Mucosa of rectum (tissue), 2 donors: ENCODE data around the gene B3GNT2.

Source experiments
- H3K27ac ChIP-seq, 2 donors: one replicate each; pipeline ENCODE4 v1.7.0; 2013; ENCODE audit warnings: inconsistent platforms in 2 of 2, low read depth in 2 of 2, low read length in 2 of 2
- H3K27me3 ChIP-seq, 2 donors: one replicate each; pipeline ENCODE4 v1.7.0; 2013; ENCODE audit warnings: low read length in 2 of 2; ENCODE audit not compliant: control insufficient read depth in 2 of 2, insufficient read depth in 2 of 2
- H3K36me3 ChIP-seq, 2 donors: one replicate each; pipeline ENCODE4 v1.7.0; 2013; ENCODE audit warnings: low read length in 2 of 2; ENCODE audit not compliant: control insufficient read depth in 2 of 2, insufficient read depth in 2 of 2
- H3K4me1 ChIP-seq, 2 donors: one replicate each; pipeline ENCODE4 v1.7.0; 2013; ENCODE audit warnings: low read length in 2 of 2, mild to moderate bottlenecking in 1 of 2; ENCODE audit not compliant: control insufficient read depth in 2 of 2, insufficient read depth in 2 of 2
- H3K4me3 ChIP-seq, 2 donors: one replicate each; pipeline ENCODE4 v1.7.0; 2013; ENCODE audit warnings: low read length in 2 of 2
- H3K9ac ChIP-seq, 2 donors: one replicate each; pipeline ENCODE4 v1.7.0; 2013; ENCODE audit warnings: low read length in 2 of 2, low read depth in 1 of 2, mild to moderate bottlenecking in 1 of 2
- H3K9me3 ChIP-seq, 2 donors: one replicate each; pipeline ENCODE4 v1.7.0; 2013; ENCODE audit warnings: low read length in 2 of 2; ENCODE audit not compliant: control insufficient read depth in 2 of 2
- donor health status: healthy.
- donor health status: Normal muscosa, but diverticular disease.

B3GNT2 gene

DNA sequence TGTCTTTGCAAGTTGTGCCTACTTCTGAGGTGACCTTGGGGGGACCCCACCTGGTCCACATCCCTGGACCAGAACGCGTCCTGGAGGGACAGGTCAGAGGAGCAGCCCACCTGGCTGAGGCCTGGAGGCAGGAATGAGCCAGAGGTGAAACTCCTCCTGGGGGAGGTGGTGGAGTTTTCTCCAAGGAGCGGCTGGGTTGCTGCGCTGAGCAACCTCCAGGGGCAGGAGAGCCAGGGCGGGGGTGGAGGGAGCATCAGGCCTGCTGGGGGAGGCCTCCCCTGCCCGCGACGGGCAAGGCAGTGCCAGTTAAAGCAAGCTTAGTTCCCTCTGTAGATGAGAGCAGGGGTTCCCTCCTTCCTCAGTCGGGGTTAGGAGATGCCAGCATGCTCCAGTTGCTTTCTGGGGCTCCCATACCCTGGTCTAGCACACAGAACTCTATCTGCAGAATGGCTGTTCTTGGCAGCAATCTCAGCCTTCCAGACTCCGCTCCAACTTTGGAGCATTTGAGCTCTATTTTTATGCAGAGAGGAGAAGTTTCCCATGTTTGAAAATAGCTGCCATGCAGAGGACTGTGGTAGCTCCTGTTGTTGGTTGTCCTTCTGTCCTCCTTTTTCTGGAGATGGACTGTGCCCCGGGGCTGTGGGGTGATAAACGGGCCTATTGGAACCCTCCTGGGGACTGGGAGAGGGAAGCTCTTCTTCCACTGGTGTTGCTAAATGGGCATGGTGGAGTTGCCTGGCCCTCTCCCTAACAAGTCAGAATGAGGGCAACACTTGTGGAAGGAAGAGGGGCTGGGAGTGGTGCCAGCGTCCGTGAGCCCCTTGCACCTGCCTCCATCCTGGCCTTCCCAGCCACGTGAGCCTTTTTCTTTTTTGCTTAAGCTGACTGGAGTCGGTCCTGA, 39.1 kb downstream of the B3GNT2 start:
- Histone ChIP-seq H3K9ac (no peak overlapping the region), H3K27ac (no peak overlapping the region), H3K27me3 (no peaks in the 10 kb centered on the region), H3K4me3 (no peak overlapping the region), H3K36me3 (no peaks in the 10 kb centered on the region), H3K9me3 (no peaks in the 10 kb centered on the region), H3K4me1 (no peaks in the 10 kb centered on the region)

DNA sequence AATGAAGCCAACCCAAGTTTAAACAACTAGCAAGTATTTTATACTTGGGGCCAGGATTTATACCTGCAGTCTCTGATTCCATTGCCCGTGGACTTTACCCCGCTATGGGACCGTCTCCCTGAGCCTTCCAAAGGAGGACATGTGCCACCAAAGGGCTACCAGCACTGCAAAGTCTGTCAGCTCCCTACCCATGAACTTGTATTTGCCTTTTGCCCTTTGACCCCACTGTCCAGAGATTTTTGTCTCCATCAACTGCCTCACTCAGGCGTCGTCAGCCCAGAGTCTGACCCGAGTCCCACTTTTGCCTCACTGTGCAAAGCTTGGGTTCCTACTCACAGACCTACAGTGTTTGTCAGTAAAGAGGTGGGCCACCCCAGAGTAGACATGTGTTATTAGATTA, 40.6 kb downstream of the B3GNT2 start:
- no peak overlapping the region for H3K4me3 ChIP-seq
- no peaks in the 10 kb centered on the region for H3K36me3 ChIP-seq
- H3K27ac ChIP-seq, result no peak overlapping the region
- no peaks in the 10 kb centered on the region for H3K27me3 ChIP-seq
- H3K4me1 ChIP-seq, result no peaks in the 10 kb centered on the region
- H3K9me3 ChIP-seq, result no peaks in the 10 kb centered on the region
- no peak overlapping the region for H3K9ac ChIP-seq

DNA sequence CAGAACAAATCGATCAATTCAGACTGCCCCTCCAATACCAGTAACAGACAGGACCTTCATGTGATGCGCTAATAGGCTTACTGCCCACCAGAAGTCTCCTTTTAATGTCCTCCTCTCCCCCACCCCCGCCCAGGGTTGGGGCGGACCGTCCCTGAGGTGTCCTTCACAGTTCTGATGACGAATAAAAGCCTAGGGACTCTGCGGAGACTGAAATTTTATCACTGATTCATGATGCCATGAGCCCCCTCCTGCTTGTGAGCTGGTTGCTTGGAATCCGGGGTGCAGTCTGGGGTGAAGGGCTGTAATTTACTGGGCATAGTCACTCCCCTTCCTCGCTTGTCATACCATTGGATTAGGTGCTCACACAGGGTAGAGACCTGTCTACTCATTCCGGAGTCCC, 42.3 kb downstream of the B3GNT2 start:
- no peaks in the 10 kb centered on the region for H3K36me3 ChIP-seq
- H3K9me3 ChIP-seq, result no peaks in the 10 kb centered on the region
- no peak overlapping the region for H3K27ac ChIP-seq
- H3K4me1 ChIP-seq, result no peaks in the 10 kb centered on the region
- H3K4me3 ChIP-seq, result no peak overlapping the region
- H3K27me3 ChIP-seq, result no peaks in the 10 kb centered on the region
- H3K9ac ChIP-seq, result no peak overlapping the region

DNA sequence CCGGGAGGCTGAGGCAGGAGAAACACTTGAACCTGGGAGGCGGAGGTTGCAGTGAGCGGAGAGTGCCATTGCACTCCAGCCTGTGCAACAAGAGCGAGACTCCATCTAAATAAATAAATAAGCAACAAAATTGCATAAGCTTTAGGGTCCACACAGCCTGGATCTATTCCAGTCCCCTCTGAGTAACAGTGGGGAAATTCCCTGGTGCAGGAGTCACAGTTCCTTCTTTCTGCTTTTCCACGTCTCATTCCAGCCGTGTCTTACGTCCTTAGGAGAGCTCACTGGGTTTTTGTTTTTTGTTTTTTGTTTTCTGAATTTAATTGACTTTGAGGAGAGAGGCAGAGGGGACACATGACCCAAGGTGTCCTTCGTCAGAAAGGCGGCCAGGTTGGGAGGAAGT, 44.6 kb downstream of the B3GNT2 start:
- H3K4me3 ChIP-seq, result no peak overlapping the region
- H3K36me3 ChIP-seq, result no peaks in the 10 kb centered on the region
- H3K27me3 ChIP-seq, result no peaks in the 10 kb centered on the region
- no peak overlapping the region for H3K27ac ChIP-seq
- H3K9me3 ChIP-seq, result no peaks in the 10 kb centered on the region
- H3K9ac ChIP-seq, result no peak overlapping the region
- no peaks in the 10 kb centered on the region for H3K4me1 ChIP-seq

DNA sequence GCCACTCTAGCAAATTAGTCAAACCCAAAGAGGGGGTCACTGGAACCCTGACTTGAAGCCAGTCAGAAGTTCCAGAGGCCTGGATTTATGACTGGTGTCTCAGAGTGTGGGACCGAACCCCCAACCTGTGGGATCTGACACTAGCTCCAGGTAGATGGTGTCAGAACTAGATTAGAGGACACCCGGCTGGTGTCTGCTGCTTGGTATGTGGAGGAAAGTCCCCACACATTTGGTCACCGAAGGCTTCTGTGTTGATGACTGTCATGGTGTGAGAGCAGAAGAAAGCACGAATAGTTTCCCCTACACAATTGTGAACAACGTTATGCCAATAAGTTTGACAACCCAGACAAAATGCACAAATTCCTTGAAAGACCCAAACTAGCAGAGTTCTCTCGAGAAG, 48.1 kb downstream of the B3GNT2 start:
- no peaks in the 10 kb centered on the region for H3K9me3 ChIP-seq
- no peak overlapping the region for H3K4me3 ChIP-seq
- no peak overlapping the region for H3K9ac ChIP-seq

DNA sequence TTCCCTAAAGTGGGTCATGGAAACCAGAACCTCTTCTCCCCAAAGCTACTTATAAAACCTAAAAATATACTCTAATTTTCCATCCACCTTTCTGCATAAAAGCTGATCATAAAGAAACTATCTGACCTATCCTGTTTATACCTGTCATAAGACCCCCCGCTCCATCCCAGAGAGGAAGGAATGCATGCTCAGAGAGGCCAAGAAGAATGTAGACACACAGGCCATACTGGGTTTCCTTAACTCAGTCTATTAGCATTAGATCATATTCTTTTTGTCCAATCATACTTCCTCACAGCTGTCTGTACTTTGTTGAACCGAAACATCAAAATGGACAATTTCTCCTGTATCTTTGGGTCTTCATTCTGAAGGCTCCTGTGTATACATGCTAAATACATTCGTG, 52.3 kb downstream of the B3GNT2 start:
- no peaks in the 10 kb centered on the region for H3K4me1 ChIP-seq
- no peaks in the 10 kb centered on the region for H3K9me3 ChIP-seq
- no peak overlapping the region for H3K27ac ChIP-seq
- H3K9ac ChIP-seq, result no peak overlapping the region
- no peaks in the 10 kb centered on the region for H3K27me3 ChIP-seq
- H3K4me3 ChIP-seq, result no peak overlapping the region
- no peaks in the 10 kb centered on the region for H3K36me3 ChIP-seq

More for the DNA sequence above, 48.1 kb downstream of the B3GNT2 start:
- H3K4me1 ChIP-seq, result no peaks in the 10 kb centered on the region
- no peaks in the 10 kb centered on the region for H3K36me3 ChIP-seq
- no peaks in the 10 kb centered on the region for H3K27me3 ChIP-seq
- no peak overlapping the region for H3K27ac ChIP-seq

DNA sequence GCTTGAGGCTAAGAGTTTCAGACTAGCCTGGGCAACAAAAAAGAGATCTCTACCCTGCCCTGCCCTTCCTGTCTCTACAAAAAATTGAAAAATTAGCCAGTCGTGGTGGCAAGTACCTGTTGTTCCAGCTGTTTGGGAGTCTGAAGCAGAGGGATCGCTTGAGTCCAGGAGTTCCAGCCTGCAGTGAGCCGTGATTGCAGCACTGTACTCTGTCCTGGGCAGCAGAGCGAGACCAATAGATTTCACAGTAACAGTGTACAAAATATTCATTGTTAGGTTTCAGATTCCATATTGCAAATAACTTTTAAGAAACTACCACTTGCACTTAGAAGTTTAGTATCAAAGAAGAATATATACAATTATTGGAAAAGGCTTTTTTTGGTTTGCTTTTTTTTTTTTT, 54.3 kb downstream of the B3GNT2 start:
- Histone ChIP-seq H3K36me3 (no peaks in the 10 kb centered on the region), H3K4me3 (no peak overlapping the region), H3K27ac (no peak overlapping the region), H3K27me3 (no peaks in the 10 kb centered on the region), H3K9me3 (peaks cover 0 to 3% of the 10 kb centered on the region in 2 donors), H3K9ac (no peak overlapping the region), H3K4me1 (no peaks in the 10 kb centered on the region)

DNA sequence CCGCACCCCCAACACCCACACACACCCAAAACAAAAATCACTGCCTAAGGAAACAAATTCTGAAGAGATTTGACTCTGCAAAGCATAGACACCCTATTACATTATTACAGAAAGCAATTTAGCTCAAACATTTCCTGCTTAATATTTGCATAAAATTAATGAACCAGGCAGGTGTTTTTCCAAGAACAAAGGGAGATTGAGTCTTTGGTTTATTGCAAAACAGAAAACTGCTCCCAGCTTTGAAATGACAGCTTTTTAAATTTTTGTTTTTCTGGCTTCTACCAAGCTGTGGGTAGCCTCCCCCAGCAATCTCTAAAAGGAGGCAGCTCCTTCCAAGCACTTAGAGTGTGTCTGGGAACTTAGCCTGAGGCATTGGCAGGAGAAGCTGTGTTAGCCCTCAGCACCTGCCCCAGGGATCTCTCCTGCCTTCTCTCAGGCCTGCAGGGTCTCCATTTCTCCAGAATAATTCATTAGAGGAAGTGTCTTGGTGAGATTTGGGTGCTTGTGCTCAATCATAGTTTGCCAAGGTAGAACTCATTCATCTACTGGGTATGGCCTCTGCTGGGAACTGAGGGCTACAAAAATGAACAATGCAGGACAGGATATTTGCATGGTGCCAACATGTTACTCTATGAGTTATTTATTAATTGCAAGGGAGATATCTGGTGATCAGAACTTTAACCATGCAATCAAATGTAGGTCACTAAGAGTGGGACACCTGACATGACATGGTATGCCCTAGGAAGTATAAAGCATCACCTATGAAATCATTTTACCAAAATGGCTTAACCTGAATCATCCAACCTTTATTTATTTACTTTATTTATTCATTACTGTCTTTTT, 58.7 kb downstream of the B3GNT2 start:
- Histone ChIP-seq H3K4me1 (no peaks in the 10 kb centered on the region), H3K27ac (no peak overlapping the region), H3K36me3 (no peaks in the 10 kb centered on the region), H3K9ac (no peak overlapping the region), H3K9me3 (peaks cover 0 to 3% of the 10 kb centered on the region in 2 donors), H3K27me3 (no peaks in the 10 kb centered on the region), H3K4me3 (no peak overlapping the region)

DNA sequence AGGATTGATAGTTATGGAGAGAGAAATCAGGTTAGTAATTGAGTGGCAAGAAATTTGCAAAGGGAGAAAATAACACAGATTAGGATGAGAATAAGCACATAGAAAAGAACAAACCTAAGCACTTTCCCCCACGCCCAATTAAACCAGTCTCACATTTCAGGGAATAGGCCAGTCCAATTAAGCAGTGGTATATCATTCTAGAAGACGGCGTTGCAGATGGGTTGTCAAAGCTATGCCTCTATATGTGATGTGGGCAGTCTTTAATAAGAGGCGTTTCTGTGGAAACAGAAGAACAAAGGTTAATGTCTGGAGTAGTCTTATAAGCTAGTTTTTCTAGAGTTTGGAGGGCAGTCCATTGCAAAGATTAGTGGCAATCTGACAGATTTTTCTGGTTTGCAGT, 61.6 kb downstream of the B3GNT2 start:
- Histone ChIP-seq H3K4me3 (no peak overlapping the region), H3K27me3 (no peaks in the 10 kb centered on the region), H3K9ac (no peak overlapping the region), H3K4me1 (no peaks in the 10 kb centered on the region), H3K27ac (no peak overlapping the region), H3K36me3 (no peaks in the 10 kb centered on the region), H3K9me3 (peaks cover 0 to 3% of the 10 kb centered on the region in 2 donors)

DNA sequence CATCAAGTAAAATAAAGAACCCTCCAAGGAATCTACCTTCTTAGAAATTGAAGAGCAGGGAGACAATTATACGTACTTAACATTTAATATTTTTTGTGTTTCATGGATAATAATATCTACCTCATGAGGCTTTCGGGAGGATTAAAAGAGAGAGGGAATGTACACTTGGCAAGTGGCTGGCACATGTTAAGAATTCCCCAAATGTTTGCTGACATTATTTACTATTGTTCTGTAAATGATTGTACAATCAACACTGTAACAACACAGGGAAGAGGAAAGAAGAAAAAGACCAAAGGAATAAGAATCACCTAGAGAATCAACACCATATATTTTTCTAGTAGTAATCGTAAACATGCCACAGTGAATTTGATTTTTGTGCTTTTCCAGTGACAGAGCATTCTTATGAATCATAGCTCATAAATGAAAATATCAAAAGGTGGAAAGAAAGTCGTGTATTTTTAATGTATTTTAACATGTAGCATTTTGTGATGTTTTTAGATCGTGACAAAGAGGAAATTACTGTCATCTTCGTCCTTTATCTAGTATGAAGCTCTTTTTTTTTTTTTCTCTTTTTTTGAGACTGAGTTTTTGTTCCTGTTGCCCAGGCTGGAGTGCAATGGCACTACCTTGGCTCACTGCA, 67.3 kb downstream of the B3GNT2 start:
- Histone ChIP-seq H3K36me3 (no peaks in the 10 kb centered on the region), H3K27ac (no peak overlapping the region), H3K9me3 (no peaks in the 10 kb centered on the region), H3K27me3 (no peaks in the 10 kb centered on the region), H3K9ac (no peak overlapping the region), H3K4me1 (no peaks in the 10 kb centered on the region), H3K4me3 (no peak overlapping the region)
